Hepatocyte (in vitro differentiated cells): ENCODE measurements around the gene SEC22C. TPM values are rescaled to one million over a fixed set of nuclear protein-coding genes. Genes with fewer than 3 reads are reported as not detected.
"Not testable (repeated sequence)": the region's sequence is repeated elsewhere in the genome, so short reads cannot be mapped to it uniquely, and the experiment has no call there.

ENCODE experiments used
- DNase-seq: peaks from one replicate; pipeline ENCODE4 v3.0.0-alpha.2; 2016; ENCODE audit warnings: low spot score
- H2AFZ ChIP-seq: fragments of 200-600 bp; sonication (generic); 2 replicates; pipeline ENCODE4 v1.6.0; 2016; ENCODE audit warnings: antibody characterized with exemption, mild to moderate bottlenecking
- H3K27ac ChIP-seq: fragments of 200-600 bp; sonication (generic); 2 replicates; pipeline ENCODE4 v1.5.1; 2016; ENCODE audit warnings: mild to moderate bottlenecking
- H3K27me3 ChIP-seq: fragments of 200-600 bp; sonication (generic); 2 replicates; pipeline ENCODE4 v1.6.1; 2016
- H3K36me3 ChIP-seq: fragments of 200-600 bp; sonication (generic); replicated peaks from 2 replicates; pipeline ENCODE4 v1.5.1; 2016; ENCODE audit warnings: low read depth; ENCODE audit not compliant: insufficient read depth
- H3K4me1 ChIP-seq: fragments of 200-600 bp; sonication (generic); 2 replicates; pipeline ENCODE4 v1.5.1; 2016; ENCODE audit warnings: mild to moderate bottlenecking, moderate library complexity; ENCODE audit not compliant: insufficient read depth
- H3K4me2 ChIP-seq: fragments of 200-600 bp; sonication (generic); 2 replicates; pipeline ENCODE4 v1.6.0; 2016
- H3K4me3 ChIP-seq: fragments of 200-600 bp; sonication (generic); 2 replicates; pipeline ENCODE4 v1.5.1; 2016; ENCODE audit warnings: mild to moderate bottlenecking
- H3K79me2 ChIP-seq: fragments of 200-600 bp; sonication (generic); 2 replicates; pipeline ENCODE4 v1.6.0; 2017; ENCODE audit warnings: mild to moderate bottlenecking
- H3K9me2 ChIP-seq: fragments of 200-600 bp; sonication (generic); replicated peaks from 2 replicates; pipeline ENCODE4 v1.6.0; 2017; ENCODE audit warnings: mild to moderate bottlenecking; ENCODE audit not compliant: insufficient read depth
- H3K9me3 ChIP-seq: fragments of 200-600 bp; sonication (generic); 2 replicates; pipeline ENCODE4 v1.5.1; 2016; ENCODE audit warnings: low read depth, mild to moderate bottlenecking
- H4K20me1 ChIP-seq: fragments of 200-600 bp; sonication (generic); 2 replicates; pipeline ENCODE4 v1.6.0; 2016; ENCODE audit warnings: mild to moderate bottlenecking; ENCODE audit not compliant: insufficient read depth, poor library complexity, severe bottlenecking
- CTCF ChIP-seq: fragments of 200-600 bp; sonication (generic); IDR thresholded peaks from 2 replicates; pipeline ENCODE4 v1.5.1; 2016; ENCODE audit warnings: antibody characterized with exemption, mild to moderate bottlenecking; ENCODE audit not compliant: poor library complexity
- EZH2 ChIP-seq: fragments of 200-600 bp; sonication (generic); IDR thresholded peaks from 2 replicates; pipeline ENCODE4 v1.6.1; 2016; ENCODE audit warnings: antibody characterized with exemption, mild to moderate bottlenecking, borderline replicate concordance
- EZH2phosphoT487 ChIP-seq: fragments of 200-600 bp; sonication (generic); IDR thresholded peaks from one replicate; pipeline ENCODE4 v1.6.1; 2018; ENCODE audit warnings: antibody characterized with exemption, mild to moderate bottlenecking, low read depth, moderate library complexity; ENCODE audit not compliant: unreplicated experiment, severe bottlenecking
- WGBS: methylation state at CpG from one replicate; pipeline ENCODE4 v1.1.6; 2016; ENCODE audit warnings: low lambda C conversion rate; ENCODE audit errors: missing lambda C conversion rate; 5-methylcytosine and 5-hydroxymethylcytosine counted together
- polyA plus RNA-seq: library from polyadenylated mRNA; unstranded; fragments of >200 nt; fragmentation: Nextera tagmentation; extraction: Ambion mirVana; gene quantifications from 2 replicates; pipeline ENCODE4 v1.2.1, GENCODE V29; 2016
- total RNA-seq: library from RNA; depleted of rRNA; stranded (reverse); fragments of >200 nt; gene quantifications from 2 replicates; pipeline ENCODE4 v1.2.3, GENCODE V29; 2014

SEC22C gene
- total and polyA plus RNA-seq, 2 experiments from 2014 or later: 31.4 to 53.9 TPM

GRCh38 chr3:42557854-42558253 is 23.9 kb downstream of the SEC22C start:
- Histone ChIP-seq H3K9me2 (no peaks in the 10 kb centered on the region), H3K4me3 (no peak overlapping the region), H2AFZ (no peak overlapping the region), H3K79me2 (no peaks in the 10 kb centered on the region), H3K4me2 (no peak overlapping the region), H4K20me1 (no peaks in the 10 kb centered on the region), H3K36me3 (no peaks in the 10 kb centered on the region), H3K9me3 (no peaks in the 10 kb centered on the region), H3K27me3 (no peaks in the 10 kb centered on the region), H3K4me1 (no peaks in the 10 kb centered on the region), H3K27ac (no peak overlapping the region)
- DNase-seq: no peak
- TF ChIP-seq EZH2: no peak

- not testable (repeated sequence) for H3K4me1 ChIP-seq, DNase-seq, H3K4me3 ChIP-seq, H3K27me3 ChIP-seq, H3K9me3 ChIP-seq, H3K79me2 ChIP-seq, H3K4me2 ChIP-seq, H3K27ac ChIP-seq, H2AFZ ChIP-seq, H4K20me1 ChIP-seq, H3K36me3 ChIP-seq, H3K9me2 ChIP-seq
- 98% methylated on average over 6 of the region's 6 CpGs for WGBS
Measured at GRCh38 chr3:42556817-42557216, 24.9 kb downstream of the SEC22C start.

GRCh38 chr3:42556089-42556632 is 25.6 kb downstream of the SEC22C start:
- Histone ChIP-seq H3K4me2 (no peak overlapping the region), H3K27me3 (no peaks in the 10 kb centered on the region), H3K4me3 (no peak overlapping the region), H3K79me2 (no peaks in the 10 kb centered on the region), H3K4me1 (no peaks in the 10 kb centered on the region), H3K27ac (no peak overlapping the region), H3K9me3 (no peaks in the 10 kb centered on the region), H3K9me2 (no peaks in the 10 kb centered on the region), H3K36me3 (no peaks in the 10 kb centered on the region), H2AFZ (no peak overlapping the region), H4K20me1 (no peaks in the 10 kb centered on the region)
- no peak for DNase-seq
- no peak for TF ChIP-seq EZH2
- TF ChIP-seq EZH2phosphoT487: no peak
- TF ChIP-seq CTCF: no peak
- 73% methylated on average over 3 of the region's 3 CpGs for WGBS

- H3K36me3 ChIP-seq: no peaks in the 10 kb centered on the region
- WGBS: 55% methylated on average over 1 of the region's 1 CpG
Measured at GRCh38 chr3:42552830-42553229, 28.9 kb downstream of the SEC22C start.

More at GRCh38 chr3:42552830-42553229, 28.9 kb downstream of the SEC22C start:
- Histone ChIP-seq H2AFZ (no peak overlapping the region), H3K4me1 (no peaks in the 10 kb centered on the region), H3K79me2 (no peaks in the 10 kb centered on the region), H3K9me2 (no peaks in the 10 kb centered on the region), H4K20me1 (no peaks in the 10 kb centered on the region), H3K9me3 (no peaks in the 10 kb centered on the region), H3K4me3 (no peak overlapping the region), H3K27ac (no peak overlapping the region), H3K27me3 (no peaks in the 10 kb centered on the region), H3K4me2 (no peak overlapping the region)
- TF ChIP-seq EZH2phosphoT487 (no peak), CTCF (no peak)
- DNase-seq: no peak
